ENCODE data around the gene AK8.

AK8 gene

GRCh38 chr9:132810314-132810713 lies 67.8 kb downstream of the AK8 start:
- no peak overlapping the region for H3K4me3 ChIP-seq (replicated peaks; ENCODE audit: low read depth, low read length)
- DNase-seq (ENCODE audit: extremely low read depth, low read depth) = no peak
- TF ChIP-seq, protein P1, sequence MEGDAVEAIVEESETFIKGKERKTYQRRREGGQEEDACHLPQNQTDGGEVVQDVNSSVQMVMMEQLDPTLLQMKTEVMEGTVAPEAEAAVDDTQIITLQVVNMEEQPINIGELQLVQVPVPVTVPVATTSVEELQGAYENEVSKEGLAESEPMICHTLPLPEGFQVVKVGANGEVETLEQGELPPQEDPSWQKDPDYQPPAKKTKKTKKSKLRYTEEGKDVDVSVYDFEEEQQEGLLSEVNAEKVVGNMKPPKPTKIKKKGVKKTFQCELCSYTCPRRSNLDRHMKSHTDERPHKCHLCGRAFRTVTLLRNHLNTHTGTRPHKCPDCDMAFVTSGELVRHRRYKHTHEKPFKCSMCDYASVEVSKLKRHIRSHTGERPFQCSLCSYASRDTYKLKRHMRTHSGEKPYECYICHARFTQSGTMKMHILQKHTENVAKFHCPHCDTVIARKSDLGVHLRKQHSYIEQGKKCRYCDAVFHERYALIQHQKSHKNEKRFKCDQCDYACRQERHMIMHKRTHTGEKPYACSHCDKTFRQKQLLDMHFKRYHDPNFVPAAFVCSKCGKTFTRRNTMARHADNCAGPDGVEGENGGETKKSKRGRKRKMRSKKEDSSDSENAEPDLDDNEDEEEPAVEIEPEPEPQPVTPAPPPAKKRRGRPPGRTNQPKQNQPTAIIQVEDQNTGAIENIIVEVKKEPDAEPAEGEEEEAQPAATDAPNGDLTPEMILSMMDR (IDR thresholded peaks at IDR 0.05; ENCODE audit: low read depth, low read length, missing control alignments) = no peak

- no peak overlapping the region for H3K4me3 ChIP-seq (replicated peaks; ENCODE audit: low read depth, low read length)
These were observed 68.3 kb downstream of the AK8 start for GRCh38 chr9:132809677-132810271.

GRCh38 chr9:132808645-132809044 lies 69.4 kb downstream of the AK8 start:
- DNase-seq (ENCODE audit: extremely low read depth, low read depth) = no peak

More at GRCh38 chr9:132809677-132810271, 68.3 kb downstream of the AK8 start:
- TF ChIP-seq, protein P1 (IDR thresholded peaks at IDR 0.05; ENCODE audit: low read depth, low read length, missing control alignments) = no peak
- no peak for DNase-seq (ENCODE audit: extremely low read depth, low read depth)

GRCh38 chr9:132806723-132807421 lies 71.2 kb downstream of the AK8 start:
- TF ChIP-seq, protein P1 (IDR thresholded peaks at IDR 0.05; ENCODE audit: low read depth, low read length, missing control alignments) = no peak
- H3K4me3 ChIP-seq (replicated peaks; ENCODE audit: low read depth, low read length) = no peak overlapping the region
- DNase-seq (ENCODE audit: extremely low read depth, low read depth) = no peak

More at GRCh38 chr9:132808645-132809044, 69.4 kb downstream of the AK8 start:
- H3K4me3 ChIP-seq (replicated peaks; ENCODE audit: low read depth, low read length) = no peak overlapping the region
- TF ChIP-seq, protein P1 (IDR thresholded peaks at IDR 0.05; ENCODE audit: low read depth, low read length, missing control alignments) = no peak

- TF ChIP-seq, protein P1 (IDR thresholded peaks at IDR 0.05; ENCODE audit: low read depth, low read length, missing control alignments) = no peak
These were observed 71.8 kb downstream of the AK8 start for GRCh38 chr9:132806306-132806705.

GRCh38 chr9:132804576-132805295 lies 73.3 kb downstream of the AK8 start:
- H3K4me3 ChIP-seq (replicated peaks; ENCODE audit: low read depth, low read length) = no peak overlapping the region
- TF ChIP-seq, protein P1 (IDR thresholded peaks at IDR 0.05; ENCODE audit: low read depth, low read length, missing control alignments) = no peak
- DNase-seq (ENCODE audit: extremely low read depth, low read depth) = no peak

More at GRCh38 chr9:132806306-132806705, 71.8 kb downstream of the AK8 start:
- DNase-seq (ENCODE audit: extremely low read depth, low read depth) = no peak
- no peak overlapping the region for H3K4me3 ChIP-seq (replicated peaks; ENCODE audit: low read depth, low read length)
